HG03025 (cell line): ENCODE results near the gene ATXN7L1.
"Not testable (repeated sequence)": the region's sequence is repeated elsewhere in the genome, so short reads cannot be mapped to it uniquely, and the experiment has no call there.

Experiments
- ATAC-seq: cut with Tn5 transposase; IDR thresholded peaks from one replicate; pipeline ENCODE4 v1.9.1; 2021; ENCODE audit warnings: mild to moderate bottlenecking, moderate library complexity; ENCODE audit not compliant: unreplicated experiment, low FRiP score

The ATXN7L1 gene

DNA sequence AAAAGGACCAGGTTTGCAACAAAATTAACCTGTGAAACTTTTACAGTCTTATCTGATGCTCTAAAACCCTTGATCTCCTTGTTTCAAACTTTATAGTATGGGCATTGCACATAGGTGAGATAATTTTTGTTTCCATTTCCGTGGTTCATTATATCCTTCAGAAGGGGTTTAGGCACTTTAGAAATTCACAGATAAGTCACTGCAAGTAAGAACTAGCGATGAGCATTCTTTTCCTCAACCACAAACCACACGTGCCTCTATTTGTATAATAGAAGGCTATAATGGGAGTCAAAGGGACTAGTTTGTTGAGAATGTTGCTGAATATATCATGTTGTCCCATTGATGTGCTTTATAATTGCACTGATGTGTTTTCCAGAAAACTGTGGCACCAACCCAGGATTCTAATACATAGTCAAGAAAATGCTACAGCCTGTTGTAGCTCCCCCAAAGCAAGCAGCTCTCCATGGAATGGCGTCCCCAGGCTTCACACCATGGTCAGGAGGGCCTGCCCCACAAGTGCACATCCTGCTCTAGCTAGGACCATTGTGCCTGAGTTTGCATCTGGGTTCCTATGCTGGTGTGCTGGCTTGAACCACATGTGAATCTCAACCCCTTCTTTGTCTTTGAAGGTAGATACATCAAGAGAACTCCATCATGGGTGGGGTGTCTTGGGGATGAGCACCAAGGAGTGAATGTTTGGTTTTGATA, 14.0 kb upstream of the ATXN7L1 start:
- ATAC-seq, result no peak

GRCh38 chr7:105887569-105888189, 11.3 kb upstream of the ATXN7L1 start:
- ATAC-seq, result no peak

DNA sequence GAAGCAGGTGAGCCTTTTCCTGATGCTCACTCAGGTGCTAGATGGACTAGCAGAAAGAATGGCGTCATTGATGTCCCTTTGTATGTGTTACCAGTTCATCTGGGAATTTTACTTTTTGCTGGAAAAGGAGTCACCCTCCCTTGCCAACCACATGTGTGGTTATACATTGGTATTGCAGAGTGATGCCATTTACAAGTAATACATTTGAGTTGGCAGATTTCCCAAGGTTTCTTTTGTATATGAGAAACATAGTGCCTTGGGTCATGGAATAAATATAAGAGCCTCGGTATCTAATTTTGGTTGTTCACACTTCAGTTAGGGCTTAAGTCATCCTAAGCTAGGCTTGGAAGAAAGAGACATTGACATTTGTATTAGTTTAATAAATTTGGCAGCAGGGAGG, 10.4 kb upstream of the ATXN7L1 start:
- no peak for ATAC-seq

- ATAC-seq, result no peak
Observed at GRCh38 chr7:105885387-105886111, 9.2 kb upstream of the ATXN7L1 start.

DNA sequence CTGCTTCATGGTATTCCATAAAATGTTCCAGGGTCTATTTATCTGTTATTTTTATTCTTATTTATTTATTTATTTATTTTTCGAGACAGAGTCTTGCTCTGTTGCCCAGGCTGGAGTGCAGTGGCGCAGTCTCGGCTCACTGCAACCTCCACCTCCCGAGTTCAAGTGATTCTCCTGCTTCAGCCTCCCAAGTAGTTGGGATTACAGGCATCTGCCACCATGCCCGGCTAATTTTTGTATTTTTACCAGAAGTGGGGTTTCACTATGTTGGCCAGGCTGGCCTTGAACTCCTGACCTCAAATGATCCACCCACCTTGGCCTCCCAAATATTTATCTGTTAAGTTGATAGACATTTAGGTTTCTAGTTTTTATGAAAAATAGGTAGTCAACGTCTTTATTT, 6.8 kb upstream of the ATXN7L1 start:
- ATAC-seq, result not testable (repeated sequence)

DNA sequence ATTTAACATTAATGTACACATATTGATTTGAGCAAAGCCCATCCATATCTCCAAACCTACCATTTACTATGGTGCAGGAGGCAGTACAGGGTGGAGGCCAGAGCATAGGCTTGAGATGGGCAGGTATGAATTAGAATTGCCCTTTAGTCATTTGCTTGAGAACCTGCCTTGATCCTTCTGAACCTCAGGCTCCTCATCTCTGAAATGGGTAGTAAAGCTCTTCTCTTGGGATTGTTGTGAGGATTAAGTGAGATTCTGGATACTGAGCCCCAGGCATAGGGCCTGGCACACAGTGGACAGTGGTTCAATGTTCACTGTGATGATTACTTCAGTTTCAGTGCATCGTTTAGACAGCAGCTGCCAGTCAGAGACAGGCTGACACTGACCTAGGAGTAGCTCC, 5.0 kb upstream of the ATXN7L1 start:
- ATAC-seq, result no peak

DNA sequence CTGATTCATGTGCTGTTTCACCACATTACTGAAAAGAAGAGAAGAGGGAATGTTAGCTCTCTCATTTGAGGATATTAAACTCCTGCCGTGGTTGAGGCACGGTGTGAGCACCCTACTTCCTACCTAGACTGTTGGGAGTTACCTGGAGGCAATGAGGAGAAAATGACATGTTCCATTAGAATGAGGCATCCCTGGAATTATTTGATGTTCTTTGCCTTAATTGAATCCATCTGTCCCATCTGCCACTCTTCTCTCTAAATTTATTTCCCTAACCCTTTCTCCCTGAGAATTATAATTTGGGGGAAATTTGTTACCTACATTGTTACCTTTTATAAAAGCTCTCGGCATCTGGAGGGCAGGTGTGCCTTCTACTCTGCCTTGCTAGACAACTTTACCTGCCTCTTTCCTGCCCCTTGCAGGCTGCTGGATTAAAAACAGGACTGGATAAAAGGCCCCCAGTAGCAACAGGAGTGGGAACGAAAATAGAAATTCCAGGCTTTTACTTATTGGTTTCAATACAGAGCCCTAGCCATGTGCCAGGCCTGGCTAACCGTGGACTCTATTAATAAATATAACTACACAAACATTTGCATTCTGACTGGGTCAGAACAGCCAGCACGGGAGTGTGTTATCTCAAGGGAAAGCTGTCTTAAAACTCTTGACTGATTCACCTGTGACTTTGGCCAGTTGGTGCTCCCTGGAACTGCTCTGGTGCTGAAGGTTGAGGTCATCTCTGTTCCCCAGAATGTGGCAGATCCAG, 4.4 kb upstream of the ATXN7L1 start:
- no peak for ATAC-seq

DNA sequence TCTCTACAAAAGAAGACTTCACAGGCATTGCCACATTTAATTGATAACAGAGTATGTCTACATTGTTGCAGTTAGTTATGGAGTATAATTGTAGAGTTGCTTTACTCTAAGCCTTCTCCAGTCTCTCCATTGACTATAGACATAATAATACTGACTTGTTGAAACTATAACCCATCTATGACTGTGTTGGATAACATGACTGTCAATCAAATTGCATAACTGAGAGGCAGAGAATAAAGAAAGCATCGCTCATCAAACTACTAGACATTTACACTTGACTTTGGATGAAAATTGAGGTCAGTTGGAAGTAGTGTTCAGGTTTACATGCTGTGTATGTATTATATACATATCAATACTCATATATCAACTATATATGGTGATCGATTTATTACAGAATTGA, 3.4 kb upstream of the ATXN7L1 start:
- ATAC-seq, result no peak

GRCh38 chr7:105878746-105879605, 2.6 kb upstream of the ATXN7L1 start:
- no peak for ATAC-seq

GRCh38 chr7:105877736-105878135, 1.3 kb upstream of the ATXN7L1 start:
- no peak for ATAC-seq

GRCh38 chr7:105876964-105877601, 684 bp upstream of the ATXN7L1 start:
- ATAC-seq, result no peak

GRCh38 chr7:105875505-105875904, 894 bp downstream of the ATXN7L1 start:
- ATAC-seq, result no peak

DNA sequence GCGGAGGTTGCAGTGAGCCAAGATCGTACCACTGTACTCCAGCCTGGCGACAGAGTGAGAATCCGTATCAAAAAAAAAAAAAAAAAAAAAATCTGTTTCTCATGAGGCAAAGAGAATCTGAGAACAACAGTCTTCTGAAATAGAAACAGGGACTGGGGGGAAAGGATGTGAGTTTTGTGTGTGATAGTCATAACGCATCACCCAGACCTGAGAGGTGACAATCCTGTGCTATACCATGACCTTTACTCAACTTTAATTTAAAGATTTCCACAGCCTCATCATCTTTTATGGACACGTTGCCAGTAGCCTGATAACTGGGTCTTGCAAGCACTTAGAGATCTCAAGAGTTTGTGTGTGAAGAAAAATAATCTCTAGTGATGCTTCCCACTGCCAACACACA, 2.3 kb downstream of the ATXN7L1 start:
- no peak for ATAC-seq

- no peak for ATAC-seq
Observed at GRCh38 chr7:105872491-105872890, 3.9 kb downstream of the ATXN7L1 start.

DNA sequence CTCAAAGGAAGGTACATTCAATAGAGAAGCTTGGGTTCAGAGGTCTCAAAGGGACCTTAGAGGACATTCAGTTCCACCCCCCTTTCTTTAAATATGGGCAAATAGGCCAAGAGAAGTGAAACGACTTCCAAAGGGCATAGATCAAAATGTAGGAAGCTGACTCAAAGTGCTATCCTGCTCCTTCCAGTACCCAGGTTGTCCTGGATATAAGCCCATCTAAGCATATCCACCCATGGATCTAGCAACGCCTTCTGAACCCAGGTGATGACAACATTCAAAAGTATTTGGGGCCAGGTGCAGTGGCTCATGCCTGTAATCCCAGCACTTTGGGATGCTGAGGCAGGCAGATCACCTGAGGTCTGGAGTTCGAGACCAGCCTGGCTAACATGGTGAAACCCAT, 5.3 kb downstream of the ATXN7L1 start:
- ATAC-seq, result no peak

GRCh38 chr7:105866102-105866801, 10.1 kb downstream of the ATXN7L1 start:
- ATAC-seq, result no peak

DNA sequence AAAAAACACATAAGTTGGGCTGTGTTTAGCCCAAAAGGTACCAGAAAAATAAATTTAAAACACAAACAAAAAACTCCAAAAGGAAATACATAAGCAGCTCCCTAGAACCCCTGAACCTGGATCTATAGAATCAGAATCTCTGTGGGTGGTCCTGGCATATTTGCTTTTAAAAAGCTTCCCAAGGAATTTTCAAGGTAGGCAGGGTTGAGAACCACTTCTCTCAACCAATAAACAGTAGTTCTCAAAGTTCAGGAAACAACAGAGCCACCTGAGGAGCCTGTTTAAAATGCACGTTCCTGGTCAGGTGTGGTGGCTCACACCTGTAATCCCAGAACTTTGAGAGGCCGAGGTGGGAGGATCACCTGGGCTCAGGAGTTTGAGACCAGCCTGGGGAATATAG, 12.5 kb downstream of the ATXN7L1 start:
- no peak for ATAC-seq

DNA sequence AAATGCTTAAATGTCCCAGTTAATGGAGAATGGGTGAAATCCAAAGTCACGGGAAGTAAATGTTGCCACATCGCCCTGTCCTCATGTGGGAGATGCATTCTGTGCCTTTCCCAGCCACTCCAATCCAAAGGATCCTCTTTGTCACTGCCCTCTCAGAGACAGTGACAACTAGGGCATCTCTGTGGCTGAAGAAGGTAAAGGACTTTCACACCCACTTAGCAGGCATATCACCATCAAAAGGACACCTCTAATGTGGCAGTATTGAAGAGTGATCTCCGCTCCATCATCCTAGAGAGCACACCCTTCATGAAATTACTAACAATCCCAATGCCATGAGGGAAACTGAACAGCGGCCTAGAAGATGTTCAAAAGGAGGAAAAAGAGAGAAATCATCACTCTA, 13.6 kb downstream of the ATXN7L1 start:
- no peak for ATAC-seq

- ATAC-seq, result no peak
Observed at GRCh38 chr7:105862276-105862675, 14.1 kb downstream of the ATXN7L1 start.
